KMS-11 (cell line): ENCODE data around the gene CALHM2.

Source experiments
- H2AFZ ChIP-seq: fragments of 200-600 bp; sonication (generic); 2 replicates; pipeline ENCODE4 v1.6.1; 2016; ENCODE audit warnings: antibody characterized with exemption, mixed run types, low read depth
- H3K27ac ChIP-seq: fragments of 200-600 bp; sonication (generic); 2 replicates; pipeline ENCODE4 v1.6.1; 2016; ENCODE audit warnings: mild to moderate bottlenecking, mixed run types
- H3K27me3 ChIP-seq: fragments of 200-600 bp; sonication (generic); 2 replicates; pipeline ENCODE4 v1.6.1; 2017; ENCODE audit warnings: mild to moderate bottlenecking, low read depth, mixed run types, moderate library complexity; ENCODE audit not compliant: insufficient read depth
- H3K36me3 ChIP-seq: fragments of 200-600 bp; sonication (generic); 2 replicates; pipeline ENCODE4 v1.6.1; 2017; ENCODE audit warnings: mild to moderate bottlenecking, mixed run types; ENCODE audit not compliant: insufficient read depth
- H3K4me1 ChIP-seq: fragments of 200-600 bp; sonication (generic); 2 replicates; pipeline ENCODE4 v1.6.1; 2016; ENCODE audit warnings: mild to moderate bottlenecking, low read depth, mixed run types; ENCODE audit not compliant: poor library complexity, severe bottlenecking
- H3K4me2 ChIP-seq: fragments of 200-600 bp; sonication (generic); 2 replicates; pipeline ENCODE4 v1.7.0; 2016; ENCODE audit warnings: mild to moderate bottlenecking, mixed run types
- H3K4me3 ChIP-seq: fragments of 200-600 bp; sonication (generic); IDR thresholded peaks from 2 replicates; pipeline ENCODE4 v1.6.1; 2017; ENCODE audit warnings: low read depth, low read length, mixed read lengths; ENCODE audit not compliant: insufficient read depth
- H3K79me2 ChIP-seq: fragments of 200-600 bp; sonication (generic); 2 replicates; pipeline ENCODE4 v1.6.1; 2016; ENCODE audit warnings: low read depth, mixed run types; ENCODE audit not compliant: insufficient read depth
- H3K9ac ChIP-seq: fragments of 200-600 bp; sonication (generic); 2 replicates; pipeline ENCODE4 v1.6.1; 2016; ENCODE audit warnings: mild to moderate bottlenecking, mixed run types
- H4K20me1 ChIP-seq: fragments of 200-600 bp; sonication (generic); 2 replicates; pipeline ENCODE4 v1.6.1; 2016; ENCODE audit warnings: mild to moderate bottlenecking, mixed run types; ENCODE audit not compliant: insufficient read depth
- CTCF ChIP-seq: fragments of 200-600 bp; sonication (generic); conservative IDR thresholded peaks from 2 replicates; pipeline ENCODE4 v1.6.1; 2017; ENCODE audit warnings: low read depth, mild to moderate bottlenecking, antibody characterized with exemption, low read length, moderate library complexity, mixed read lengths

CALHM2 gene

GRCh38 chr10:103478671-103479070 is 26.5 kb upstream of the CALHM2 start:
- H3K9ac ChIP-seq = no peak overlapping the region

GRCh38 chr10:103476046-103476768 is 24.0 kb upstream of the CALHM2 start:
- Histone ChIP-seq H3K79me2 (no peaks in the 10 kb centered on the region), H3K27ac (no peak overlapping the region), H3K4me3 (no peak overlapping the region), H3K4me2 (peak overlapping the region; percentile 39; the same call in 1 of the 2 replicates), H4K20me1 (no peaks in the 10 kb centered on the region), H3K9ac (no peak overlapping the region), H3K4me1 (peaks cover 42% of the 10 kb centered on the region), H3K36me3 (no peaks in the 10 kb centered on the region), H3K27me3 (no peaks in the 10 kb centered on the region), H2AFZ (no peak overlapping the region)
- TF ChIP-seq CTCF = peak; percentile 30; the same call in 1 of the 2 replicates

More at GRCh38 chr10:103478671-103479070, 26.5 kb upstream of the CALHM2 start:
- Histone ChIP-seq H3K4me2 (no peak overlapping the region), H3K4me1 (peaks cover 29% of the 10 kb centered on the region), H3K27me3 (no peaks in the 10 kb centered on the region), H3K36me3 (no peaks in the 10 kb centered on the region), H2AFZ (no peak overlapping the region), H3K27ac (no peak overlapping the region), H3K4me3 (no peak overlapping the region), H4K20me1 (no peaks in the 10 kb centered on the region), H3K79me2 (no peaks in the 10 kb centered on the region)
- TF ChIP-seq CTCF = no peak

GRCh38 chr10:103475437-103475836 is 23.3 kb upstream of the CALHM2 start:
- TF ChIP-seq CTCF = no peak; the same call in 1 of the 2 replicates
- H3K36me3 ChIP-seq = no peaks in the 10 kb centered on the region
- no peak overlapping the region for H3K4me3 ChIP-seq
- no peaks in the 10 kb centered on the region for H3K27me3 ChIP-seq
- H3K4me1 ChIP-seq = peaks cover 46% of the 10 kb centered on the region
- no peak overlapping the region for H3K9ac ChIP-seq
- H3K4me2 ChIP-seq = no peak overlapping the region
- H4K20me1 ChIP-seq = no peaks in the 10 kb centered on the region
- H2AFZ ChIP-seq = no peak overlapping the region
- H3K27ac ChIP-seq = no peak overlapping the region
- H3K79me2 ChIP-seq = no peaks in the 10 kb centered on the region

- no peaks in the 10 kb centered on the region for H3K36me3 ChIP-seq
- no peak overlapping the region for H3K4me3 ChIP-seq
- H3K27ac ChIP-seq = no peak overlapping the region
- peaks cover 60% of the 10 kb centered on the region for H3K4me1 ChIP-seq
- H3K27me3 ChIP-seq = no peaks in the 10 kb centered on the region
- no peaks in the 10 kb centered on the region for H4K20me1 ChIP-seq
- no peak overlapping the region for H2AFZ ChIP-seq
- TF ChIP-seq CTCF = no peak
- no peaks in the 10 kb centered on the region for H3K79me2 ChIP-seq
- H3K4me2 ChIP-seq = no peak overlapping the region
- no peak overlapping the region for H3K9ac ChIP-seq
These were observed 21.9 kb upstream of the CALHM2 start for GRCh38 chr10:103474077-103474476.
